HG03575 (cell line): ENCODE results near the gene DENND2D.
A peak's percentile ranks its signal among the peaks of the same experiment; 100 is the strongest.

ENCODE experiments used
- ATAC-seq: cut with Tn5 transposase; IDR thresholded peaks from one replicate; pipeline ENCODE4 v1.9.1; 2021; ENCODE audit not compliant: unreplicated experiment, insufficient number of reproducible peaks, low FRiP score; ENCODE audit errors: extremely low read depth

The DENND2D gene

GRCh38 chr1:111190931-111191451, 9.5 kb downstream of the DENND2D start:
- ATAC-seq: no peak

GRCh38 chr1:111184663-111185062, 15.8 kb downstream of the DENND2D start:
- ATAC-seq: no peak

- ATAC-seq: no peak
Measured at GRCh38 chr1:111183308-111184069, 17.0 kb downstream of the DENND2D start.

GRCh38 chr1:111182052-111182451, 18.4 kb downstream of the DENND2D start:
- no peak for ATAC-seq

- no peak for ATAC-seq
Measured at GRCh38 chr1:111179968-111180533, 20.4 kb downstream of the DENND2D start.

GRCh38 chr1:111176678-111177077, 23.8 kb downstream of the DENND2D start:
- ATAC-seq: no peak

- ATAC-seq: no peak
Measured at GRCh38 chr1:111175349-111175748, 25.1 kb downstream of the DENND2D start.

- no peak for ATAC-seq
Measured at GRCh38 chr1:111174070-111174469, 26.4 kb downstream of the DENND2D start.

- no peak for ATAC-seq
Measured at GRCh38 chr1:111172463-111172862, 28.0 kb downstream of the DENND2D start.

GRCh38 chr1:111164151-111164550, 36.3 kb downstream of the DENND2D start:
- ATAC-seq: no peak

- ATAC-seq: no peak
Measured at GRCh38 chr1:111163363-111163762, 37.1 kb downstream of the DENND2D start.

- ATAC-seq: no peak
Measured at GRCh38 chr1:111162488-111162880, 38.0 kb downstream of the DENND2D start.

- no peak for ATAC-seq
Measured at GRCh38 chr1:111161843-111162487, 38.5 kb downstream of the DENND2D start.

GRCh38 chr1:111157431-111157830, 43.0 kb downstream of the DENND2D start:
- no peak for ATAC-seq

GRCh38 chr1:111154021-111154999, 46.1 kb downstream of the DENND2D start:
- ATAC-seq: no peak

- ATAC-seq: no peak
Measured at GRCh38 chr1:111151838-111152237, 48.6 kb downstream of the DENND2D start.

- peak; percentile 43 for ATAC-seq
Measured at GRCh38 chr1:111148376-111148881, 52.0 kb downstream of the DENND2D start.

- ATAC-seq: no peak
Measured at GRCh38 chr1:111147948-111148347, 52.5 kb downstream of the DENND2D start.
